ENCODE measurements around the gene SP140L.

The SP140L gene

GRCh38 chr2:230413479-230413878, 86.5 kb downstream of the SP140L start:
- no peak for DNase-seq (ENCODE audit: extremely low read depth, low read depth)
- no peak for TF ChIP-seq CTCF (IDR thresholded peaks at IDR 0.05; ENCODE audit: low read depth, low read length, missing control alignments)
- no peak overlapping the region for H3K4me3 ChIP-seq (replicated peaks; ENCODE audit: low read depth, low read length)

- TF ChIP-seq CTCF (IDR thresholded peaks at IDR 0.05; ENCODE audit: low read depth, low read length, missing control alignments): no peak
- DNase-seq (ENCODE audit: extremely low read depth, low read depth): no peak
- no peak overlapping the region for H3K4me3 ChIP-seq (replicated peaks; ENCODE audit: low read depth, low read length)
Observed at GRCh38 chr2:230414302-230414701, 87.3 kb downstream of the SP140L start.

GRCh38 chr2:230416061-230416721, 89.2 kb downstream of the SP140L start, which contains the start of gene SP100:
TSS of gene SP100 (plus strand) at chr2:230416201. CDS start at chr2:230416297, 96 bp downstream.
- H3K4me3 ChIP-seq (replicated peaks; ENCODE audit: low read depth, low read length): peak within 1 kb of the TSS; percentile 59
- DNase-seq (ENCODE audit: extremely low read depth, low read depth): no peak
- TF ChIP-seq CTCF (IDR thresholded peaks at IDR 0.05; ENCODE audit: low read depth, low read length, missing control alignments): no peak

GRCh38 chr2:230417436-230417835, 90.4 kb downstream of the SP140L start:
- no peak for TF ChIP-seq CTCF (IDR thresholded peaks at IDR 0.05; ENCODE audit: low read depth, low read length, missing control alignments)
- no peak for DNase-seq (ENCODE audit: extremely low read depth, low read depth)
- H3K4me3 ChIP-seq (replicated peaks; ENCODE audit: low read depth, low read length): peak overlapping the region; percentile 59

GRCh38 chr2:230418341-230419016, 91.5 kb downstream of the SP140L start:
- no peak for TF ChIP-seq CTCF (IDR thresholded peaks at IDR 0.05; ENCODE audit: low read depth, low read length, missing control alignments)
- H3K4me3 ChIP-seq (replicated peaks; ENCODE audit: low read depth, low read length): peak overlapping the region; percentile 59
- DNase-seq (ENCODE audit: extremely low read depth, low read depth): no peak

GRCh38 chr2:230419181-230419580, 92.2 kb downstream of the SP140L start:
- no peak overlapping the region for H3K4me3 ChIP-seq (replicated peaks; ENCODE audit: low read depth, low read length)
- DNase-seq (ENCODE audit: extremely low read depth, low read depth): no peak
- no peak for TF ChIP-seq CTCF (IDR thresholded peaks at IDR 0.05; ENCODE audit: low read depth, low read length, missing control alignments)
